HEK293T (cell line): ENCODE data around the gene SETBP1.

Experiments used
- BHLHE40 ChIP-seq: fragments of 450-650 bp; IDR thresholded peaks from 2 replicates; pipeline ENCODE4 v1.6.1; 2016; ENCODE audit warnings: mild to moderate bottlenecking, moderate library complexity, borderline replicate concordance
- CTBP1 ChIP-seq: fragments of 450-650 bp; IDR thresholded peaks from 2 replicates; pipeline ENCODE4 v1.6.1; 2016; ENCODE audit warnings: borderline replicate concordance
- ELF4 ChIP-seq: fragments of 450-650 bp; IDR thresholded peaks from 2 replicates; pipeline ENCODE4 v1.6.1; 2017; ENCODE audit warnings: antibody characterized with exemption
- FOXA1 ChIP-seq: fragments of 450-650 bp; IDR thresholded peaks from 2 replicates; pipeline ENCODE4 v1.6.1; 2016; ENCODE audit warnings: mild to moderate bottlenecking
- FOXK2 ChIP-seq: fragments of 450-650 bp; IDR thresholded peaks from 2 replicates; pipeline ENCODE4 v1.6.1; 2016; ENCODE audit warnings: mild to moderate bottlenecking
- FOXM1 ChIP-seq: fragments of 450-650 bp; IDR thresholded peaks from 2 replicates; pipeline ENCODE4 v1.6.1; 2017; ENCODE audit warnings: mild to moderate bottlenecking, borderline replicate concordance
- L3MBTL2 ChIP-seq: fragments of 450-650 bp; conservative IDR thresholded peaks from 2 replicates; pipeline ENCODE4 v1.6.1; 2016; ENCODE audit warnings: mild to moderate bottlenecking
- PKNOX1 ChIP-seq: fragments of 450-650 bp; IDR thresholded peaks from 2 replicates; pipeline ENCODE4 v1.6.1; 2016
- SP1 ChIP-seq: fragments of 450-650 bp; IDR thresholded peaks from 2 replicates; pipeline ENCODE4 v1.6.1; 2017
- SUZ12 ChIP-seq: fragments of 450-650 bp; IDR thresholded peaks from 2 replicates; pipeline ENCODE4 v1.6.1; 2016; ENCODE audit warnings: mild to moderate bottlenecking
- TARDBP ChIP-seq: fragments of 450-650 bp; IDR thresholded peaks from 2 replicates; pipeline ENCODE4 v1.6.1; 2016

- TF ChIP-seq PKNOX1 (no peak), SP1 (no peak), ELF4 (no peak), FOXM1 (no peak), CTBP1 (no peak), L3MBTL2 (no peak), FOXA1 (no peak), SUZ12 (no peak), BHLHE40 (no peak), FOXK2 (no peak), TARDBP (no peak)
These were observed 206.5 kb downstream of the SETBP1 start for GRCh38 chr18:44887227-44887631.
